Left lung (tissue), 10 donors: ENCODE results near the gene SDK2. TPM values are rescaled to one million over a fixed set of nuclear protein-coding genes. Genes with fewer than 3 reads are reported as not detected.

ENCODE experiments used
- ATAC-seq: fragments of 200-7000 bp; cut with Tn5 transposase; one replicate; pipeline ENCODE4 v1.9.1; 2020; ENCODE audit warnings: moderate library complexity
- DNase-seq, 4 donors: peaks; one replicate each; pipeline ENCODE4 v3.0.0-alpha.2; 2013 to 2020
- H3K27ac ChIP-seq, 2 donors: fragments of 200-600 bp; sonication (generic) in 1 of 2; one replicate each; pipeline versions ENCODE4 v1.5.0 to v1.8.0; 2020 to 2021
- H3K27me3 ChIP-seq, 2 donors: fragments of 200-600 bp; sonication (generic) in 1 of 2; one replicate each; pipeline versions ENCODE4 v1.5.0 to v1.8.0; 2020 to 2021
- H3K36me3 ChIP-seq, 2 donors: fragments of 200-600 bp; sonication (generic) in 1 of 2; one replicate each; pipeline versions ENCODE4 v1.5.0 to v1.8.0; 2020 to 2021
- H3K4me1 ChIP-seq, 2 donors: fragments of 200-600 bp; one replicate each; pipeline ENCODE4 v1.8.0; 2021
- H3K4me3 ChIP-seq, 2 donors: fragments of 200-600 bp; sonication (generic) in 1 of 2; one replicate each; pipeline versions ENCODE4 v1.5.0 to v1.8.0; 2020 to 2021; ENCODE audit warnings: mild to moderate bottlenecking in 1 of 2
- H3K9me3 ChIP-seq, 2 donors: fragments of 200-600 bp; sonication (generic) in 1 of 2; one replicate each; pipeline versions ENCODE4 v1.5.0 to v1.8.0; 2020 to 2021
- intact Hi-C, 2 donors: fragments of 100-400 bp; cut with DNase I; formaldehyde crosslinking; loops; one replicate each; pipeline versions ENCODE4 v1.11.2 to v1.14.2; 2022
- polyA plus RNA-seq, 6 donors: library from polyadenylated mRNA; unstranded; fragments of 120-200 nt; gene quantifications; one replicate each; pipeline ENCODE4 v1.2.1, GENCODE V29; 2013; ENCODE audit not compliant: insufficient read length in 6 of 6
- total RNA-seq, 2 donors: library from RNA; stranded (reverse); fragmentation: NEBNext Ultra II Directional; extraction: Animal tissue kit (Norgen Biotek cat#: 25700); gene quantifications; one replicate each; pipeline ENCODE4 v1.2.1, GENCODE V29; 2021
- TF ChIP-seq, protein P1 (sequence below), 2 donors: fragments of 200-600 bp; sonication (generic) in 1 of 2; IDR thresholded peaks; one replicate each; pipeline versions ENCODE4 v1.5.0 to v1.8.0; 2021; ENCODE audit warnings: antibody characterized with exemption in 2 of 2
- donor health status: DM: no; HTN: yes; CAD: no.
- donor health status: DM: no; HTN: no; CAD: no.

SDK2 gene
- total and polyA plus RNA-seq, 8 donors, result 6.0 to 10.9 (median 7.5) TPM

DNA sequence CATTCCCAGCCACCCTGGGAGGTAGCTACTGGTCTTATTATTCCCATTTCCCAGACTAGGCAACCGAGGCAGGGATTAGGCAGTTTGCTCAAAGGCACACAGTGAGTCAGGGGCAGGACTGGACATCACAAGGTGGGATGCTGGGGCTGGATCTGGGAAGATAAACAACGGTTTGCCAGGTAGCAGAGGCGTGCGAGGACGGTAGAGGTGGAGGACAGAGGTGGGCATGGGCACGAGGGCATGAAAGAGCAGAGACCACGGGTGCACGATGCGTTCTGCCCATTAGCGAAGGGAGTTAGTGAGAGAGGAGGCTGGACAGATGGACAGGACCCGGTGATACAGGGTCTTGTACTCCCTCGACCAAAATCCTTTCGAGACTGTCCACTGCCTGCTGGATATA, 148.0 kb downstream of the SDK2 start:
- TF ChIP-seq, protein P1, sequence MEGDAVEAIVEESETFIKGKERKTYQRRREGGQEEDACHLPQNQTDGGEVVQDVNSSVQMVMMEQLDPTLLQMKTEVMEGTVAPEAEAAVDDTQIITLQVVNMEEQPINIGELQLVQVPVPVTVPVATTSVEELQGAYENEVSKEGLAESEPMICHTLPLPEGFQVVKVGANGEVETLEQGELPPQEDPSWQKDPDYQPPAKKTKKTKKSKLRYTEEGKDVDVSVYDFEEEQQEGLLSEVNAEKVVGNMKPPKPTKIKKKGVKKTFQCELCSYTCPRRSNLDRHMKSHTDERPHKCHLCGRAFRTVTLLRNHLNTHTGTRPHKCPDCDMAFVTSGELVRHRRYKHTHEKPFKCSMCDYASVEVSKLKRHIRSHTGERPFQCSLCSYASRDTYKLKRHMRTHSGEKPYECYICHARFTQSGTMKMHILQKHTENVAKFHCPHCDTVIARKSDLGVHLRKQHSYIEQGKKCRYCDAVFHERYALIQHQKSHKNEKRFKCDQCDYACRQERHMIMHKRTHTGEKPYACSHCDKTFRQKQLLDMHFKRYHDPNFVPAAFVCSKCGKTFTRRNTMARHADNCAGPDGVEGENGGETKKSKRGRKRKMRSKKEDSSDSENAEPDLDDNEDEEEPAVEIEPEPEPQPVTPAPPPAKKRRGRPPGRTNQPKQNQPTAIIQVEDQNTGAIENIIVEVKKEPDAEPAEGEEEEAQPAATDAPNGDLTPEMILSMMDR (IDR thresholded peaks at IDR 0.05), result no peak
- intact Hi-C loops, result no loop called here
- DNase-seq, result no peak

DNA sequence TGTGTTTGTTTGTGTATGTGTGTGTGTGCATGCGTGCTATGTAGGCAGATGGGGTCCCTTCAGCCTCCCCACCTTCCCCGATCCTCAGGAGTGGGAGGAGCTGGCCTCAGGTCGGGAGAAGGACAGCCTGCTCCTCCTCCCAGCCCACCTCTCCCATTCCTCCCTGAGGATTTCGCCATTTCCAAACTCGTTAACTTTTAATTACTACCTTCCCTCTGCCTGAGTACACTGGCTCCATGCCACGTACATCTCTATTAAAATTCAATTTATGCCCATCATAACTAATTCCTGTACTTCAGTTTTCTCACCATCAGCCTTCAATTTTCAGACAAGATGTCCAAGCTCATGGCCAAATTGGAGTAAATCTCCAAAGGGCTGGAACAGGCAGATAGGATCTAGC, 148.6 kb downstream of the SDK2 start:
- H3K27ac ChIP-seq, result no peak overlapping the region
- no peaks in the 10 kb centered on the region for H3K4me1 ChIP-seq
- ATAC-seq (no peak), DNase-seq (no peak)
- H3K27me3 ChIP-seq, result peaks cover 0 to 36% of the 10 kb centered on the region in 2 donors
- no peak overlapping the region for H3K4me3 ChIP-seq
- H3K9me3 ChIP-seq, result no peaks in the 10 kb centered on the region
- TF ChIP-seq, protein P1 (IDR thresholded peaks at IDR 0.05), result no peak
- no peaks in the 10 kb centered on the region for H3K36me3 ChIP-seq
- intact Hi-C loops, result no loop called here

More for the DNA sequence above, 148.0 kb downstream of the SDK2 start:
- Histone ChIP-seq H3K9me3 (no peaks in the 10 kb centered on the region), H3K4me3 (no peak overlapping the region), H3K27me3 (peaks cover 0 to 36% of the 10 kb centered on the region in 2 donors), H3K36me3 (no peaks in the 10 kb centered on the region), H3K27ac (no peak overlapping the region), H3K4me1 (no peaks in the 10 kb centered on the region)
- ATAC-seq, result no peak

DNA sequence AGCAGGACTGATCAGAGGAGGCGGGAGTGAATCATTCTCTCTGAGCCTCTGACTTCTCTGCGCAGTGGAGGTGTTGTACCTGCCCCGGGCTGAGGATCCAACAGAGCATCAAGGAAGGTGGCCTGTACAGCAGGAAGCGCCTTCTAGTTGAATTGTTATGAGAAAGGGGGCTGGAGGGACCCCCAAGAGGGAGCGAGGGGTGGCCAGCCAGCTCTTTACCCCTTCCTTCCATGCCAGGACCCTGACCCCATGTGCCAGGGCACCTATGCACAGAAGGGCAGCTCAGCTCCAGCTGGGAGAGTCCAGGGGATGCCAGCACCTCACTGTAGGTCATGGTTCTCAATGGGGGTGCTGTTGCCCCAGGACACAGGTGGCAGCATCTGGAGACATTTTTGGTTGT, 149.3 kb downstream of the SDK2 start:
- Histone ChIP-seq H3K4me1 (no peaks in the 10 kb centered on the region), H3K27ac (no peak overlapping the region), H3K9me3 (no peaks in the 10 kb centered on the region), H3K4me3 (no peak overlapping the region), H3K27me3 (peaks cover 0 to 36% of the 10 kb centered on the region in 2 donors), H3K36me3 (no peaks in the 10 kb centered on the region)
- TF ChIP-seq, protein P1 (IDR thresholded peaks at IDR 0.05), result no peak
- DNase-seq (no peak), ATAC-seq (no peak)
- intact Hi-C loops, result no loop called here

DNA sequence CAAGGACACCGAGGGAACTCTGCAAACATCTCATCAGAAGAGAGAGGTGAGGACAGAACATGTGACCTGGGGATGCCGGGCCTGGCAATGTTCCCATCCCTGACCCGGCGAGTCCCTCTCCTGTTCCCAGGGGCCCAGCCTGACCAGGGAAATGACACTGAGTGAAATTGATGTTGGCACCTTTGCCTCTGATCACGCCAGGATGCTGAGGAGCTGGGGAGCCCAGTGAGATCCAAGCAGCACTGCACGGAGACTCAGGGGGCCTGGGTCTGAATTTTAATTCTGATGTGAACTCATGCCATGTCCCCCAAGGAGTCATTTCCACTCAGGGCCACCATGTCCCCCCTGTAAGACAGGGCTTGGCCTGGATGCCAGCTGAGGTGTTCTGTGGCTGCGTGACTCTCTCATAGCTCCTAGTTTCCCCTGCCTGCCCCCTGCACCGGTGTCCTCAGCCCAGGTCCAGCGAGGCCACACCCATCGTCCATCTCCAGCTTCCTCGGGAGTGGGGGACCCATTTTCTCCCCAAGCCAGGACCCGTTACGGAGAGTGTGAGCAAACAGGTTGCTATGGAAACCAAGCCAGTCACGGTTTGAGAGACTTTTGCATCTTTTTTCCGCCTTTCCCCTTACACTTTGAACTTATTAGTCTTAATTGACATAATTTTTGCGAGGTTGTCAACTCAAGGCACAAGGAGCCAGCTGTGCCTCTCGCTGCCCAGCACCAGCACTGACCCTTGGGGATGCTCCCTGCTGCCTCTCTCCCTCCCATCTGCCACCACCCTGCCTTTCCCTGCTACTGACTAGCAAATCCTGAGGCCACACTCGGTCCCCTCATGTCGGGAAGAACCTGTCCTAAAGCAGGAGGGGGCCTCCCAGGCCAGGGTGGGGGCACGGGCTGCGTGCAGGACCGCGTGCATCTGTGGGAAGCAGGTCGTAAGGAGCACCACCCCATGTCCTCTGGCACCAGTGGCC, 150.0 kb downstream of the SDK2 start:
- Histone ChIP-seq H3K4me1 (no peaks in the 10 kb centered on the region), H3K9me3 (no peaks in the 10 kb centered on the region)
- no peak for ATAC-seq

More for the DNA sequence above, 150.0 kb downstream of the SDK2 start:
- intact Hi-C loops, result no loop called here
- H3K4me3 ChIP-seq, result no peak overlapping the region
- no peak overlapping the region for H3K27ac ChIP-seq
- TF ChIP-seq, protein P1 (IDR thresholded peaks at IDR 0.05), result no peak
- H3K27me3 ChIP-seq, result peaks cover 0 to 36% of the 10 kb centered on the region in 2 donors
- H3K36me3 ChIP-seq, result no peaks in the 10 kb centered on the region
- no peak for DNase-seq
